Measurements from ENCODE around the gene DDX6.

DDX6 gene

DNA sequence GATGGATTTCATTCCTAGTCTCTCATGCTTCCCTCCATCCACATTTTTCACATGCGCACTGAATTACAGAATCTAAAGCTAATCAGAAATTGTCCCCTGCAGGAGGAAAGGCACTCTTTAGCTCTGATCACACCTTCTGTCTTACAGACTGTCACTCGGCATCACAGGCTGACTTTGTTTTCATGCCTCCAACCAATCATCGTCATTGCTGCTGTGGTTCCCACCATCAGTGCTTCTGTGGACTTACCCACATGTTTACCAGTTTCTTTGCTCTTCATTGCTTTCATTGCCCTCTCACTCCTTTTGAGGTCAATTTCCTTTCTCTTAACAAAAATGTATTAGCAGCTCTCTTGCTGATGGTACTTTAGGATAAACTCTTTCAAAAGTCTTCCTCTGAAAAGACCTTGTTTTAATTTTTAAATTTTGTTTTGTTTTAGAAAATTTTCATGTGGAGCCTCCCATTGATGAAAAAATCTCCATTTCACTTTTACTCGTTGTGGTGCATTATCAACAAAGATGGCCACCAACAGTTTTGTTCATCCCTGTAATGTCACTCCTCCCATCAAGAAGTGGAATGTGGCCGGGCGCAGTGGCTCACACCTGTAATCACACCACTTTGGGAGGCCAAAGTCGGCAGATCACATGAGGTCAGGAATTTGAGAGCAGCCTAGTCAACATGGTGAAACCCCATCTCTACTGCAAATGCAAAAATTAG, 91.3 kb downstream of the DDX6 start:
- H3K27me3 ChIP-seq (ENCODE audit: control insufficient read depth, insufficient read depth, low read length): no peaks in the 10 kb centered on the region
- H3K9ac ChIP-seq (ENCODE audit: low read depth, low read length): no peak overlapping the region
- H3K9me3 ChIP-seq (ENCODE audit: control insufficient read depth, insufficient read depth, low read length): peaks cover 4% of the 10 kb centered on the region; the same call in 1 of the 2 replicates
- H3K4me3 ChIP-seq (ENCODE audit: low read depth, low read length): no peak overlapping the region
- H3K4me1 ChIP-seq (ENCODE audit: control insufficient read depth, insufficient read depth, low read length): no peaks in the 10 kb centered on the region
- H3K36me3 ChIP-seq (ENCODE audit: control insufficient read depth, insufficient read depth, low read length): no peaks in the 10 kb centered on the region
- H3K27ac ChIP-seq (ENCODE audit: low read depth, low read length): no peak overlapping the region
